Ovary (tissue), 9 donors: ENCODE results near the gene CKS2. TPM values are rescaled to one million over a fixed set of nuclear protein-coding genes. Genes with fewer than 3 reads are reported as not detected.
"Not testable (repeated sequence)": the region's sequence is repeated elsewhere in the genome, so short reads cannot be mapped to it uniquely, and the experiment has no call there.

Source experiments
- DNase-seq, 5 donors: peaks; one replicate each; pipeline ENCODE4 v3.0.0-alpha.2; 2019 to 2020
- H3K27ac ChIP-seq, 2 donors: fragments of 200-600 bp; one replicate each; pipeline versions ENCODE4 v1.5.1 to v1.8.0; 2019 to 2022
- H3K27me3 ChIP-seq: fragments of 200-600 bp; one replicate; pipeline ENCODE4 v1.8.0; 2022
- H3K36me3 ChIP-seq: fragments of 200-600 bp; sonication (generic); one replicate; pipeline ENCODE4 v1.5.1; 2019
- H3K4me1 ChIP-seq: one replicate; pipeline ENCODE4 v1.8.1; 2013; ENCODE audit warnings: mild to moderate bottlenecking, moderate library complexity; ENCODE audit not compliant: insufficient read depth
- H3K4me3 ChIP-seq: fragments of 200-600 bp; sonication (generic); one replicate; pipeline ENCODE4 v1.5.1; 2017
- H3K9me3 ChIP-seq, 2 donors: fragments of 200-600 bp in 1 of 2; sonication (generic) in 1 of 2; one replicate each; pipeline versions ENCODE4 v1.5.1 to v1.8.1; 2013 to 2019; ENCODE audit warnings: mild to moderate bottlenecking in 1 of 2, moderate library complexity in 1 of 2
- EP300 ChIP-seq: sonication (generic); formaldehyde crosslinking; IDR thresholded peaks from one replicate; pipeline ENCODE4 v1.6.1; 2017; ENCODE audit warnings: antibody characterized with exemption
- POLR2A ChIP-seq: fragments of 450-650 bp; IDR thresholded peaks from one replicate; pipeline ENCODE4 v1.6.1; 2017; ENCODE audit warnings: antibody characterized with exemption, mild to moderate bottlenecking, moderate library complexity
- WGBS, 3 donors: extraction: QIAGEN DNeasy Blood & Tissue Kit in 1 of 3; methylation state at CpG; one replicate each; pipeline versions ENCODE4 v1.1.5 to v1.1.7; 2013 to 2017; 5-methylcytosine and 5-hydroxymethylcytosine counted together
- intact Hi-C, 4 donors: fragments of 100-400 bp; cut with DNase I; formaldehyde crosslinking; loops; one replicate each; pipeline versions ENCODE4 v1.11.0 to v1.15.1; 2022 to 2023
- polyA plus RNA-seq, 2 donors: library from polyadenylated mRNA; stranded (reverse); fragments of 200-250 nt in 1 of 2; fragments of 350-450 nt in 1 of 2; fragmentation: Illumina TruSeq in 1 of 2; extraction: RNeasy Lipid Tissue Mini Kit (QIAGEN cat#74804) in 1 of 2; gene quantifications; one replicate each; pipeline ENCODE4 v1.2.3, GENCODE V29; 2013 to 2014
- total RNA-seq, 7 donors: library from RNA; depleted of rRNA in 2 of 7; stranded (reverse); fragments of >200 nt in 2 of 7; fragmentation: NEBNext Ultra II Directional in 3 of 7; extraction: Animal tissue kit (Norgen Biotek cat#: 25700) in 3 of 7; gene quantifications; one replicate each; pipeline versions ENCODE4 v1.1.0 to v1.2.4, GENCODE V29; 2016 to 2023
- TF ChIP-seq, protein P1 (sequence below), 3 donors: fragments of 450-650 bp in 2 of 3; fragments of 200-600 bp in 1 of 3; IDR thresholded peaks; one replicate each; pipeline versions ENCODE4 v1.5.1 to v1.8.0; 2016 to 2022; ENCODE audit warnings: antibody characterized with exemption in 3 of 3, mild to moderate bottlenecking in 1 of 3
- donor health status: DM: no; HTN: no; CAD: no; lungs with moderate emphysema.
- donor health status: DM: no; HTN: no; CAD: no.
- donor health status: Bipolar disorder and iron deficiency.
- donor health status: DM: yes; HTN: yes; CAD: no.
- donor health status: DM: no; HTN: no; CAD: no.
- donor health status: DM: yes; HTN: yes; CAD: no.

Gene CKS2
- total and polyA plus RNA-seq, 9 donors = 2.9 to 13.8 (median 7.6) TPM

DNA sequence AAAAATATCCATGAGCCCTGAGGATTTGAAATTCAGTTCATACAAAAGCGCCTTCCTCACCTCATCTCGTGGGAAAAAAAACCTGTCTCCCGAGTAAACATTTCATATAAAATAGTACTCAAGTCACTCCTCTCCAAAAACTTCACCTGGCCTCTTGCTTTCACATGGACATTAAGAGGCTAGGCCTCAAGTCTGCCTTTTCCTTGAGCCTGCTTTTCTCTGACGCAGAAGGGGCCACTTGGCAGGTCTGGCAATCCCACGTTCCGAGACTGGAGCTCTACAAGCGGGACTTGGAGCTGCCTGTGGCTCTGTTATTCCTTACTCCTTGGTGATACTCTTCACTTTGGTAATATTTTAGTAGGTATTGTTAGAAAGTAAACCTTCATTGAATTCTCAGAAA lies 26.9 kb upstream of the CKS2 start:
- intact Hi-C loops = no loop called here

GRCh38 chr9:89291741-89292140 lies 19.3 kb upstream of the CKS2 start:
- intact Hi-C loops = no loop called here
- no peak for DNase-seq
- 89 to 98% (median 94%) methylated on average over 2 of the region's 2 CpGs for whole genome bisulfite sequencing, 3 donors

More for the DNA sequence above, 26.9 kb upstream of the CKS2 start:
- no peak for DNase-seq
- TF ChIP-seq POLR2A = no peak
- TF ChIP-seq, protein P1, sequence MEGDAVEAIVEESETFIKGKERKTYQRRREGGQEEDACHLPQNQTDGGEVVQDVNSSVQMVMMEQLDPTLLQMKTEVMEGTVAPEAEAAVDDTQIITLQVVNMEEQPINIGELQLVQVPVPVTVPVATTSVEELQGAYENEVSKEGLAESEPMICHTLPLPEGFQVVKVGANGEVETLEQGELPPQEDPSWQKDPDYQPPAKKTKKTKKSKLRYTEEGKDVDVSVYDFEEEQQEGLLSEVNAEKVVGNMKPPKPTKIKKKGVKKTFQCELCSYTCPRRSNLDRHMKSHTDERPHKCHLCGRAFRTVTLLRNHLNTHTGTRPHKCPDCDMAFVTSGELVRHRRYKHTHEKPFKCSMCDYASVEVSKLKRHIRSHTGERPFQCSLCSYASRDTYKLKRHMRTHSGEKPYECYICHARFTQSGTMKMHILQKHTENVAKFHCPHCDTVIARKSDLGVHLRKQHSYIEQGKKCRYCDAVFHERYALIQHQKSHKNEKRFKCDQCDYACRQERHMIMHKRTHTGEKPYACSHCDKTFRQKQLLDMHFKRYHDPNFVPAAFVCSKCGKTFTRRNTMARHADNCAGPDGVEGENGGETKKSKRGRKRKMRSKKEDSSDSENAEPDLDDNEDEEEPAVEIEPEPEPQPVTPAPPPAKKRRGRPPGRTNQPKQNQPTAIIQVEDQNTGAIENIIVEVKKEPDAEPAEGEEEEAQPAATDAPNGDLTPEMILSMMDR (IDR thresholded peaks at IDR 0.05) = no peak
- TF ChIP-seq EP300 = no peak
- H3K27ac ChIP-seq = no peak overlapping the region
- H3K9me3 ChIP-seq = no peaks in the 10 kb centered on the region
- 73 to 85% (median 76%) methylated on average over 7 of the region's 7 CpGs for WGBS, 3 donors
- H3K36me3 ChIP-seq = no peaks in the 10 kb centered on the region
- H3K4me1 ChIP-seq = no peaks in the 10 kb centered on the region
- no peak overlapping the region for H3K4me3 ChIP-seq
- no peaks in the 10 kb centered on the region for H3K27me3 ChIP-seq

DNA sequence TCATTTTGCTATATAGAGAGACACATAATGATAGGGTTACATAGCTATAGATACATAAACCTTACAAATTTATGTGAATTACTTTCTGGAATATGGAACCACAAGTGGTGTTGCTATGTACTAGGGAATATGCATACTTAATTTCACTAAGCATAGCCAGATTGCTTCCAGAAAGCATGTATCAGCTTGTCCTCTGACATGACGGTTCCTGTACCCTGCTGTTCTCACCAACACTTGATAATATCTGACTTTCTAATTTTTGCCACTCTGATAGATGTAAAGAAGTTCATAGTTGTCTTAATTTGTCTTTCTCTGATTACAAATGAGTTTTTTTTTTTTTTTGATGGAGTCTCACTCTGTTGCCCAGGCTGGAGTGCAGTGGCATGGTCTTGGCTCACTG lies 18.0 kb upstream of the CKS2 start:
- Histone ChIP-seq H3K27me3 (no peaks in the 10 kb centered on the region), H3K4me3 (no peak overlapping the region), H3K36me3 (no peaks in the 10 kb centered on the region), H3K27ac (no peak overlapping the region), H3K4me1 (no peaks in the 10 kb centered on the region), H3K9me3 (no peaks in the 10 kb centered on the region)
- intact Hi-C loops = no loop called here
- DNase-seq = no peak
- WGBS, 3 donors = 93 to 98% (median 95%) methylated on average over 1 of the region's 1 CpG
- TF ChIP-seq, protein P1 (IDR thresholded peaks at IDR 0.05) = no peak
- no peak for TF ChIP-seq EP300
- TF ChIP-seq POLR2A = no peak

More at GRCh38 chr9:89291741-89292140, 19.3 kb upstream of the CKS2 start:
- TF ChIP-seq EP300 = no peak
- TF ChIP-seq, protein P1 (IDR thresholded peaks at IDR 0.05) = no peak
- no peak for TF ChIP-seq POLR2A
- Histone ChIP-seq H3K9me3 (no peaks in the 10 kb centered on the region), H3K4me1 (no peaks in the 10 kb centered on the region), H3K27me3 (no peaks in the 10 kb centered on the region), H3K4me3 (no peak overlapping the region), H3K36me3 (no peaks in the 10 kb centered on the region), H3K27ac (no peak overlapping the region)

DNA sequence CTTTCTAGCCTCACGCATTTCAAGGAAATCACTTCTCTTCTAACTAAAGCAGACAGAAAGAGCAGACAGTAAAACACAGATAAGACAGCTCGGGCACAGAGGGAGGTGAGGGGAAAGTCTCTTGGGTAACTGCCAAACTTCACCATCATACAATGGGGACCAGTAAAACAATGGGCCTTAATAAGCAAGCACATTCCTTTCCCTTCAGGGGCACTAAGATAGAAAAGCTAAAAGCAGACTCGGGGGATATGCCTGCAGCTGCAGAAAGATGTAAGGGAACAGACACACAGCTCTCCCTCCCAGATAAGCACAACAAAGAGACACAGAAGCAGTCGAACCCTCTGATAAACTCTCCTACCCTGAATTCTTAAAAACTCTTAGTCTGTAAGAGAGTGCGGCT lies 15.6 kb upstream of the CKS2 start:
- intact Hi-C loops = no loop called here
- WGBS, 3 donors = 50 to 60% (median 55%) methylated on average over 5 of the region's 5 CpGs
- Histone ChIP-seq H3K27ac (no peak overlapping the region), H3K9me3 (no peaks in the 10 kb centered on the region), H3K4me3 (no peak overlapping the region), H3K36me3 (no peaks in the 10 kb centered on the region), H3K27me3 (no peaks in the 10 kb centered on the region), H3K4me1 (no peaks in the 10 kb centered on the region)
- DNase-seq = no peak
- TF ChIP-seq POLR2A (no peak), EP300 (no peak)
- TF ChIP-seq, protein P1 (IDR thresholded peaks at IDR 0.05) = no peak

- 69 to 91% (median 71%) methylated on average over 2 of the region's 2 CpGs for whole genome bisulfite sequencing, 3 donors
- H3K36me3 ChIP-seq, intact Hi-C loops: not testable (repeated sequence)
These were observed 9.0 kb upstream of the CKS2 start for GRCh38 chr9:89301996-89302395.

More at GRCh38 chr9:89301996-89302395, 9.0 kb upstream of the CKS2 start:
- DNase-seq, H3K27me3 ChIP-seq, H3K9me3 ChIP-seq, H3K4me3 ChIP-seq, H3K27ac ChIP-seq, H3K4me1 ChIP-seq: not testable (repeated sequence)
